PC-9 (cell line): ENCODE data around the gene PLSCR4.

Source experiments
- EZH2 ChIP-seq: fragments of 200-600 bp; sonication (generic); IDR thresholded peaks from 2 replicates; pipeline ENCODE4 v1.8.0; 2017; ENCODE audit warnings: antibody characterized with exemption, low read depth
- TF ChIP-seq, protein P1 (sequence below): fragments of 200-600 bp; sonication (generic); conservative IDR thresholded peaks from 2 replicates; pipeline ENCODE4 v1.6.1; 2017; ENCODE audit warnings: mixed run types, antibody characterized with exemption, mild to moderate bottlenecking, moderate library complexity

DNA sequence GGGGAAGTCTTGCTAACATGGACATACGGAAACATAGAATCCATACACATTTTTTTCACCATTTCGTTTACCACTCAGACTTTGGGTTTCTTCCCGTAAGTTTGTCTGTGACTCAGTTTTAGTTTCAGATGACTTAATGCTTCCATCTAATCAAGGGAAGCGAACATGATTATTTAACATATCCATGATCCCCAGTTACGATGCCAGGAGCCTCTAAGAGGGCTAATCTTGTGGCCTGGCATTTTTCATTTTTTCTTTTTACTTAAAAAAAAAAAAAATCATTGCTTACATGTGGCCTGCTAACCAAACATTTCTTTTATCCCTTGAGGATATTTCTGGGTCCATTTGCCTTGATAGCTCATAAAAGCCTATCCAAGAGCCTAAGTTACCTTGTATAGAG is 69.7 kb downstream of the PLSCR4 start:
- TF ChIP-seq, protein P1, sequence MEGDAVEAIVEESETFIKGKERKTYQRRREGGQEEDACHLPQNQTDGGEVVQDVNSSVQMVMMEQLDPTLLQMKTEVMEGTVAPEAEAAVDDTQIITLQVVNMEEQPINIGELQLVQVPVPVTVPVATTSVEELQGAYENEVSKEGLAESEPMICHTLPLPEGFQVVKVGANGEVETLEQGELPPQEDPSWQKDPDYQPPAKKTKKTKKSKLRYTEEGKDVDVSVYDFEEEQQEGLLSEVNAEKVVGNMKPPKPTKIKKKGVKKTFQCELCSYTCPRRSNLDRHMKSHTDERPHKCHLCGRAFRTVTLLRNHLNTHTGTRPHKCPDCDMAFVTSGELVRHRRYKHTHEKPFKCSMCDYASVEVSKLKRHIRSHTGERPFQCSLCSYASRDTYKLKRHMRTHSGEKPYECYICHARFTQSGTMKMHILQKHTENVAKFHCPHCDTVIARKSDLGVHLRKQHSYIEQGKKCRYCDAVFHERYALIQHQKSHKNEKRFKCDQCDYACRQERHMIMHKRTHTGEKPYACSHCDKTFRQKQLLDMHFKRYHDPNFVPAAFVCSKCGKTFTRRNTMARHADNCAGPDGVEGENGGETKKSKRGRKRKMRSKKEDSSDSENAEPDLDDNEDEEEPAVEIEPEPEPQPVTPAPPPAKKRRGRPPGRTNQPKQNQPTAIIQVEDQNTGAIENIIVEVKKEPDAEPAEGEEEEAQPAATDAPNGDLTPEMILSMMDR, result no peak
- no peak for TF ChIP-seq EZH2
